ENCODE data around the gene SFTPB.

- TF ChIP-seq CTCF (IDR thresholded peaks at IDR 0.05) (no peak), POLR2A (IDR thresholded peaks at IDR 0.05) (no peak)
Measured at GRCh38 chr2:85660725-85661124, 7.3 kb downstream of the SFTPB start.
